ENCODE measurements around the gene NOG. TPM values are rescaled to one million over a fixed set of nuclear protein-coding genes. Genes with fewer than 3 reads are reported as not detected.

NOG gene
- polyA plus RNA-seq, result 4.9 and 9.2 TPM in 2 replicates

GRCh38 chr17:56593646-56594319, at the start of gene NOG:
TSS of gene NOG (plus strand) at chr17:56593699. CDS start at chr17:56594224, 525 bp downstream.

Other genes starting within 250 kb of the NOG start
- 1.1 TPM in 1 of 2 replicates, not detected in the other for gene C17orf67, start 240.2 kb downstream of the NOG start, polyA plus RNA-seq
- gene DGKE, start 240.5 kb downstream of the NOG start, polyA plus RNA-seq, result 9.3 and 15.0 TPM in 2 replicates